ENCODE data around the gene RAP1GDS1. TPM values are rescaled to one million over a fixed set of nuclear protein-coding genes. Genes with fewer than 3 reads are reported as not detected.
"Not testable (repeated sequence)": the region's sequence is repeated elsewhere in the genome, so short reads cannot be mapped to it uniquely, and the experiment has no call there.

The RAP1GDS1 gene
- total RNA-seq, 2 experiments from 2014 or later, result 55.8 to 57.2 TPM

DNA sequence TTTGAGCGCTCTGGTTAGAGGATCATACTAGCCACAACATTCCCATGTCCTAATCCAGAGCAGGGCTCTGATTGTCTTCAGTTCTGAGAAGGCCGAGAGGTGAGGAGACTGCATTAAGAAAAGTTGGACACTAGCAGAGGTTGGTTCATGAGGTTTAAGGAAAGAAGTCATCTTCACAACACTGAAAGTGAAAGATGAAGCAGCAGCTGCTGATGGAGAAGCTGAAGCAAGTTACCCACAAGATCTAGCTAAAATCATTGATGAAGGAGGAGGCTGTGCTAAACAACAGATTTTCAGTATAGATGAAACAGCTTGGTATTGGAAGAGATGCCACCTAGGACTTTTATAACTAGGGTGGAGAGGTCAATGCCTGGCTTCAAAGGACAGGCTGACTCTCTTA, 36.8 kb downstream of the RAP1GDS1 start:
- Mint-ChIP-seq H3K27ac (no peak overlapping the region), H3K36me3 (peaks cover 56% of the 10 kb centered on the region), H3K27me3 (no peaks in the 10 kb centered on the region), H3K4me1 (peaks cover 18% of the 10 kb centered on the region), H3K4me3 (no peak overlapping the region), H3K9me3 (ENCODE audit: low read depth) (peaks cover 8% of the 10 kb centered on the region)
- DNase-seq (no peak), ATAC-seq (no peak)
- CTCF ChIA-PET, result interaction anchor here (1.1 kb wide), 1 partner anchor 10 kb away, joined by 3 read pairs; no protein-coding TSS in a partner anchor

DNA sequence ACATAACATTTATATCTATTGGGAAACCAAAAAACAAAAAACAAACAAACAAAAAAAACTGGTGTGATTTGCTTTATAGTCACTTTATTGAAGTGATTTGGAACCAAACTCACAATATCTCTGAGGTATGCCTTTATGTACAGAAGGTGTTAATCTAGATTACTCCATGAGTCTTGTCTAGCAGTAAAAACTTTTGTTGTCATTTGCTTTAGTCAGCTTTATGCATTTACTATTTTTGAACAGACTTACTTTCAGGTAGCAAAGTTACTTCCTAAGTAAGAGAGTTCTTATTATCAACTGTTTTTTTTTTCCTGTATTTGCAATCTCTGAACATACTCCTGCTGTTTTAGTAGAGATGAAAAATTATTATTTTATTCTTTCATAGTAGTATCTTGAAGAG, 39.5 kb downstream of the RAP1GDS1 start:
- Mint-ChIP-seq H3K4me3 (no peak overlapping the region), H3K27me3 (no peaks in the 10 kb centered on the region), H3K36me3 (peaks cover 51% of the 10 kb centered on the region), H3K4me1 (peaks cover 12% of the 10 kb centered on the region), H3K27ac (no peak overlapping the region), H3K9me3 (ENCODE audit: low read depth) (peaks cover 12% of the 10 kb centered on the region)
- CTCF ChIA-PET, result no interaction called here
- DNase-seq, result no peak
- ATAC-seq, result no peak

DNA sequence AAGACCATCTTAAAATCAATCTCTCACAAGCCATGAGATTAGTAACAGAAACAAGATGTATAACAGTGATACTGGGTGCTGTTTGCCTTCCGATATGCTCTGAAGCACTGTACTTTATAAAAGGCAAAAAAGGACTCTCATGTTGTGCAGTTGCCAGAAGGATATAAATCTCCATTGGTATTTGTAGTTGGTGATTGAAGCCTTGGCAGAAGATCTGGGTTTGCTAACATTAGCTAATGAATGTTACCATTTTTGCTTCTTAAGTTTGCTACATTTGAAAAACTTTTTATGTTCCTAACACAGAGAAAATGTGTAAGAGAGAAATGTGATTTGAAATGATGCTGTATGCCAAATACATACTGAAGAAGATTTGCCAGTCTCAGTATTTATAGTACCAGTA, 44.4 kb downstream of the RAP1GDS1 start:
- H3K4me1 Mint-ChIP-seq, result no peaks in the 10 kb centered on the region
- peaks cover 26% of the 10 kb centered on the region for H3K36me3 Mint-ChIP-seq

DNA sequence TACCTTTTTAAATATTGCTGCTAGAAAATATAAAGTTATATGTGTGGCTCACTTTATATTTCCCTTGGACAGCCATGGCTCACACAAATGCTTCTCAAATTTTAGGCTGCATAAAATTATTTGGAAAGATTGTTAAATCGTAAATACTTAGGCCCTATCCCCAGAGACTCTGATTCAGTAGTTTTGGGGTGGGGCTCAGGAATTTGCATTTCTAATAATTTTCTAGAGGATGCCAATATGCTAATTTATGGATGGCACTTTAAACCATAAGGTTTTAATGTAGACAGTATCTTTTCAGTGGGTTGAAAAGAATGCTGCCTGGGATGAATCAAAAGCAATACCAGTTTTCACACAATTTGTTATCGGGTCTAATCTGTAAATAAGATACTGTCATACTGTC, 49.7 kb downstream of the RAP1GDS1 start:
- CTCF ChIA-PET, result no interaction called here
- no peaks in the 10 kb centered on the region for H3K4me1 Mint-ChIP-seq
- no peaks in the 10 kb centered on the region for H3K9me3 Mint-ChIP-seq (ENCODE audit: low read depth)
- peaks cover 3% of the 10 kb centered on the region for H3K36me3 Mint-ChIP-seq
- no peak for ATAC-seq
- H3K27ac Mint-ChIP-seq, result no peak overlapping the region
- no peaks in the 10 kb centered on the region for H3K27me3 Mint-ChIP-seq
- no peak for DNase-seq
- no peak overlapping the region for H3K4me3 Mint-ChIP-seq

More for the DNA sequence above, 44.4 kb downstream of the RAP1GDS1 start:
- H3K27me3 Mint-ChIP-seq, result no peaks in the 10 kb centered on the region
- CTCF ChIA-PET, result no interaction called here
- no peak overlapping the region for H3K27ac Mint-ChIP-seq
- ATAC-seq, result no peak
- peaks cover 12% of the 10 kb centered on the region for H3K9me3 Mint-ChIP-seq (ENCODE audit: low read depth)
- no peak for DNase-seq
- no peak overlapping the region for H3K4me3 Mint-ChIP-seq

DNA sequence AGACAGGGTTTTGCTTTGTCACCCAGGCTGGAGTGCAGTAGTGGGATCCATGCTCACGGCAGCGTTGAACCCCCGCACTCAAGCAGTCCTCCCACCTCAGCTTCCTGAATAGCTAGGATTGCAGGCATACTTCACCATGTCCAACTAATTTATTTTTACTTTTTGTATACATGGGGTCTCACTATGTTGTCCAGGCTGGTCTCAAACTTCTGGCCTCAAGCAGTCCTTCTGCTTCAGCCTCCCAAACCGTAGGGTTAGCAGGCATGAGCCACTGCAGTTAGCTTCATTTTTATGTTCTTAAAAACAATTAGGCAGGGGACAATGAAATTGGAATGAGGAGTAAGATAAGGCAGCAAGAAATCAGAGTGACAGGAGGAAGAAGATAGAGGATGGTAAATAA, 50.5 kb downstream of the RAP1GDS1 start:
- CTCF ChIA-PET, result no interaction called here

DNA sequence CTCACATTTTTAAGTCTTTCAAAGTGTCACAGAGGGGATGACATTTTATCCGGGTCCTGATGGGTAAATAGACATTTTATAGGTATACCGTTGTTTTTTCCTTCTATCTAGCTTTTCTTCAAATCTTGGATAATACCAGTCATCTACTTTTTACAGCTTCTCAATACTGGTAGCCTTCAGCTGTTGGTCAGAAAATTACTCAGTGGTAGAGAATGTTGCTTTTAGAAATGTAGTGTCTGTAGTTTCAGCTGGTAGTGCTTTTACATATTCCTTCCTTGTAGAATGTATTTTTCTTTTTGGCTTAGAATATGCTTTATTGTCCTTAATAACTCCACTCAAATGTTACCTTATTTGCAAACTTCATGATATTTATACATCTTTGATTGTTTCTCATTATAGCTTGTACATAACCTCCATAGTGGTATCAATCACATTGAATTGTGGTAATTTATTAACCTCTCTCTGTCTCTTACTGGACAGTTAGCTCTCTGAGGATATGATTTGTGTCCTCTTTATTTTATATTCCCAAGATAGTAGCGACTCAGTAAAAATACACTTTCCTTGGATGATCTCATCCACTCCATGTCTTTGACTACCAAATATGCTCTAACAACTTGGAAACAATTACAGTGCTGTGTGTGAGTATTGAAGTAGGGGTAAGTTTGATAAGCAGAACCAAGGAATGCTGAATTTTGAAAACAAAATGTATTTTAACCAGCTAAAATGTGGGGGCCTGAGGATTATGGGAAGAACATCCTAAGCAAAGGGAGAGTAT, 53.8 kb downstream of the RAP1GDS1 start:
- H3K4me3 Mint-ChIP-seq, result no peak overlapping the region
- H3K27ac Mint-ChIP-seq, result no peak overlapping the region
- no peaks in the 10 kb centered on the region for H3K4me1 Mint-ChIP-seq
- H3K9me3 Mint-ChIP-seq (ENCODE audit: low read depth), result peaks cover 8% of the 10 kb centered on the region
- no peak for DNase-seq
- no peak for ATAC-seq
- peaks cover 16% of the 10 kb centered on the region for H3K36me3 Mint-ChIP-seq
- no peaks in the 10 kb centered on the region for H3K27me3 Mint-ChIP-seq
- CTCF ChIA-PET, result no interaction called here

More for the DNA sequence above, 50.5 kb downstream of the RAP1GDS1 start:
- DNase-seq (no peak), ATAC-seq (no peak)
- no peak overlapping the region for H3K4me3 Mint-ChIP-seq
- H3K36me3 Mint-ChIP-seq, result peaks cover 3% of the 10 kb centered on the region
- H3K27me3 Mint-ChIP-seq, result no peaks in the 10 kb centered on the region
- H3K9me3 Mint-ChIP-seq (ENCODE audit: low read depth), result no peaks in the 10 kb centered on the region
- H3K4me1 Mint-ChIP-seq, result no peaks in the 10 kb centered on the region
- H3K27ac Mint-ChIP-seq, result no peak overlapping the region

DNA sequence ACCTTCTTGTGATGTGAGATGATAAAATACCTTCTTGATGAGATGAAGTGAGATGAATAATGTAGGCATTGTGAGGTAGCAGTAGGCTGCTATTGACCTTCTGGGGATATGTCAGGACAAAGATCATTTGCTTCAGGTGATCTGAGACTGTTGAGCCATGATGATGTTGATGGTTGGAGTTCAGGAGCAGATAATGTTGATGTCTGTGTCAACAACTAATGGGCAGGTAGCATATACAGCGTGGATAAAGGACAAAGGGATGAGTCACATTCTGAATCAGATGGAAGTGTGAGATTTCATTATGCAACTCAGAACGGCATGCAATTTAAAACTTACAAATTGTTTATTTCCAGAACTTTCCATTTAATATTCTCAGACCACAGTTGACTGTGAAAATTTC, 57.3 kb downstream of the RAP1GDS1 start:
- H3K4me1 Mint-ChIP-seq, result no peaks in the 10 kb centered on the region
- peaks cover 11% of the 10 kb centered on the region for H3K9me3 Mint-ChIP-seq (ENCODE audit: low read depth)
- H3K27ac Mint-ChIP-seq, result no peak overlapping the region
- ATAC-seq (no peak), DNase-seq (no peak)
- CTCF ChIA-PET, result no interaction called here
- no peak overlapping the region for H3K4me3 Mint-ChIP-seq
- H3K27me3 Mint-ChIP-seq, result no peaks in the 10 kb centered on the region
- peaks cover 17% of the 10 kb centered on the region for H3K36me3 Mint-ChIP-seq

DNA sequence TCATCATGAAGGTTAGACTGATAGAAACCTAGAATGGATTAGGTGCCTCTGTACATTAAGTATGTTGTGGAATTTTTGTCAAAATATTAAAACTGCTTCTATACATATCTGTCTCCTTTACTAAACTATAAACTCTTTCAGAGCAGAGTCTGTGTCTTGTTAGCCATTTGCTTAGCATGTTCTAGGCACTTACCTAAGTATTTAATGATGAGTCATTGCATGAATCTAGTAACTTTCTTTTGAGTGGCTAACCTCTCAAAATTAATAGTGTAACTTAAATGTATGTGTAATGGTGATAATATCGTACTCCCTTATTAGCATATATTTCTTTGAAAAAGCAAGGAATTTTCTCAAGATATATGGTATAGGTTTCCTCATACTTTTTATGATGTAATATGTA, 57.8 kb downstream of the RAP1GDS1 start:
- no peaks in the 10 kb centered on the region for H3K27me3 Mint-ChIP-seq
- DNase-seq, result no peak
- H3K27ac Mint-ChIP-seq, result no peak overlapping the region
- peaks cover 17% of the 10 kb centered on the region for H3K36me3 Mint-ChIP-seq
- no peaks in the 10 kb centered on the region for H3K4me1 Mint-ChIP-seq
- CTCF ChIA-PET, result no interaction called here
- H3K4me3 Mint-ChIP-seq, result no peak overlapping the region
- ATAC-seq, result no peak
- H3K9me3 Mint-ChIP-seq (ENCODE audit: low read depth), result peaks cover 11% of the 10 kb centered on the region

DNA sequence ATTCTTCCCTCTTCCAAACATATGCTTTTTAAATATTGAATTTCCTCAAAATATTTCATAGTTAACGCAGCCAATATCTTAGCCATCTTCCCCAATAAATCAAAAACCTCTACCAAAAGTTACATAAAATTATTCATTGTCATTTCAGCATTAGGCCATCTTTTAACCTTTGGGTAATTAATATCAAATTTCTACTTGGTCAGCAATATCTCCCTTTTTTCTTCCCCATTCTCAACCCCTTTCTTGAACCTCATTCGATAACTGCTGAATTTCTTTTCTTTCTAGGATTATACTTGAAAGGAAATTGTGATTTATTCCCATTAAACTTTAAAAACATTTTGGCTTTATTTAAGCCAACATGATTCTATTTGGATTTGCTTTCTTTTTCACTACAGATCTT, 65.0 kb downstream of the RAP1GDS1 start:
- DNase-seq, result no peak
- Mint-ChIP-seq H3K4me1 (no peaks in the 10 kb centered on the region), H3K27ac (no peak overlapping the region), H3K27me3 (no peaks in the 10 kb centered on the region), H3K9me3 (ENCODE audit: low read depth) (peaks cover 2% of the 10 kb centered on the region), H3K4me3 (no peak overlapping the region), H3K36me3 (peaks cover 24% of the 10 kb centered on the region)
- ATAC-seq, result no peak
- CTCF ChIA-PET, result no interaction called here

DNA sequence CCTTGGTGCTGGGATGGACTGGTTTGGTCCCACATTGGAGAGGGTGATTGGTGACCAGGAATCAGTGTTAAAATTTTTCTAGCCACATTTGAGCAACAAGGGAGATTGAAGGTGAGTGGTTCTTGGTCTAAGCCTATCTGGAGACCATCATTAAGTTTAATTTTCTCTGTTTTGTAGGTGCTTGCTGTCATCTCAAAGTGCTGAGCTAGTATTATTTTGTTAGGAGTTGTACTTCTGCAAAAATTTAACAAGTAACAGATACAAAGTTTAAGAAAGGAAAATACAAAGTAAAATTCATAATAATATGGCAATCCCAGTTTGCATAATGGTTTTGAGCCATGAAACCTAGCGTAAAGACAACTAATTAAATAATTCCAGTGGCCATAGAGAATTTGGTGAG, 66.5 kb downstream of the RAP1GDS1 start:
- peaks cover 10% of the 10 kb centered on the region for H3K9me3 Mint-ChIP-seq (ENCODE audit: low read depth)
- H3K27ac Mint-ChIP-seq, result no peak overlapping the region
- no peak for ATAC-seq
- no peaks in the 10 kb centered on the region for H3K4me1 Mint-ChIP-seq
- H3K36me3 Mint-ChIP-seq, result peaks cover 35% of the 10 kb centered on the region
- CTCF ChIA-PET, result no interaction called here
- H3K4me3 Mint-ChIP-seq, result no peak overlapping the region
- no peaks in the 10 kb centered on the region for H3K27me3 Mint-ChIP-seq
- DNase-seq, result no peak

DNA sequence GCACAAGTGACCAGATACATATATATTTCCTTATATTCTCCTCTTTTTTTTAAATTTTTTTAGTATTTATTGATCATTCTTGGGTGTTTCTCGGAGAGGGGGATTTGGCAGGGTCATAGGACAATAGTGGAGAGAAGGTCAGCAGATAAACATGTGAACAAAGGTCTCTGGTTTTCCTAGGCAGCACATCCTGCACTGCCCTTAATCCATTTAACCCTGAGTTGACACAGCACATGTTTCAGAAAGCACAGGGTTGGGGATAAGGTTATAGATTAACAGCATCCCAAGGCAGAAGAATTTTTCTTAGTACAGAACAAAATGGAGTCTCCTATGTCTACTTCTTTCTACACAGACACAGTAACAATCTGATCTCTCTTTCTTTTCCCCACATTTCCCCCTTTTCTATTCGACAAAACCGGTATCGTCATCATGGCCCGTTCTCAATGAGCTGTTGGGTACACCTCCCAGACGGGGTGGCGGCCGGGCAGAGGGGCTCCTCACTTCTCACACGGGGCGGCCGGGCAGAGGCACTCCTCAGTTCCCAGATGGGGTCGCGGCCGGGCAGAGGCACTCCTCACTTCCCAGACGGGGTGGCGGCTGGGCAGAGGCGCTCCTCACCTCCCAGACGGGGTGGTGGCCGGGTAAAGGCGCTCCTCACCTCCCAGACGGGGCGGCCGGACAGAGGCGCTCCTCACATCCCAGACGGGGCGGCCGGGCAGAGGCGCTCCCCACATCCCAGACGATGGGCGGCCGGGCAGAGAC, 68.9 kb downstream of the RAP1GDS1 start:
- ATAC-seq, CTCF ChIA-PET: not testable (repeated sequence)
- H3K9me3 Mint-ChIP-seq (ENCODE audit: low read depth), result peaks cover 17% of the 10 kb centered on the region

DNA sequence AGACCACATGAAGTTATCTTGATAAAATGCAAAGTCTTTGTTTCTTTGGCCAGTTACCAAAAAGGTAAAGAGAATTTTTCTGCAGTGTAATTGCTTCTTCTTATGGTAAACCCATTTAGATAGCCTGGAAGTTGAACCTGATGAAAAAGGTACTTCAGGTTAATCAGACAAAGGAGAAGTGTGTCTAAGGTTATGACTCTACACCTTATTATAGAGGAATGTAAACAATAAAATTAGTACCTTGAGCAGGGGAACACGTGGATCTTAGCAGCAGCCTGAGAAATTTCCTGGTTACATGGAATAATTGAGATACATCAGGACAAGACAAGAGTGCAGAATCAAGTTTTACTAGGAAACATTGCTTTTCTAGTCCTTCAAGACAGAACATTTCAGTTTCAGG, 70.8 kb downstream of the RAP1GDS1 start:
- DNase-seq (no peak), ATAC-seq (no peak)
- H3K27me3 Mint-ChIP-seq, result no peaks in the 10 kb centered on the region
- no peak overlapping the region for H3K27ac Mint-ChIP-seq
- peaks cover 60% of the 10 kb centered on the region for H3K36me3 Mint-ChIP-seq
- CTCF ChIA-PET, result no interaction called here
- H3K4me3 Mint-ChIP-seq, result no peak overlapping the region
- peaks cover 17% of the 10 kb centered on the region for H3K9me3 Mint-ChIP-seq (ENCODE audit: low read depth)
- H3K4me1 Mint-ChIP-seq, result peaks cover 2% of the 10 kb centered on the region

More for the DNA sequence above, 68.9 kb downstream of the RAP1GDS1 start:
- DNase-seq, H3K4me1 Mint-ChIP-seq, H3K4me3 Mint-ChIP-seq, H3K27me3 Mint-ChIP-seq, H3K27ac Mint-ChIP-seq: not testable (repeated sequence)
- peaks cover 47% of the 10 kb centered on the region for H3K36me3 Mint-ChIP-seq

DNA sequence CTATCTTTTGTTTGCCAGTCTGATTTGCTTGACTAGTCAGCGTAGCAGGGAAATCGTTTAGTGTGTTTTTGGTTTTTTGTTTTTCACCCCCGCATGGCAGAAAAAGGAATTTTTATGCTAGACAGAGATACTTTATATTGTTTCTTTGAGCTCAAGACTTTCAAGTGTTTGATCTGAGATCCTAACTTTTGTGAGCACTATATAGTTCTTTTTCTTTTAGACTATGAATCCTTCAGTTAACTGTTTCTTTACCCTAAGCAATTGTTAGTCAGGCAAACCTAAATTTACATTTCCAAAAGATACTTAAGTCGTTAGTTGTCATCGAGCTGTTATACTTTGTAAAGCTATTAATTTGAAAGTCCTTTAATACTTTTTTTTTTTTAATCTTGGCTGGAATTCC, 73.3 kb downstream of the RAP1GDS1 start:
- CTCF ChIA-PET, result no interaction called here
- H3K36me3 Mint-ChIP-seq, result peaks cover 54% of the 10 kb centered on the region
- H3K4me3 Mint-ChIP-seq, result no peak overlapping the region
- H3K4me1 Mint-ChIP-seq, result peaks cover 2% of the 10 kb centered on the region
- no peak for DNase-seq
- peaks cover 22% of the 10 kb centered on the region for H3K9me3 Mint-ChIP-seq (ENCODE audit: low read depth)
- H3K27ac Mint-ChIP-seq, result no peak overlapping the region
- no peak for ATAC-seq
- no peaks in the 10 kb centered on the region for H3K27me3 Mint-ChIP-seq

DNA sequence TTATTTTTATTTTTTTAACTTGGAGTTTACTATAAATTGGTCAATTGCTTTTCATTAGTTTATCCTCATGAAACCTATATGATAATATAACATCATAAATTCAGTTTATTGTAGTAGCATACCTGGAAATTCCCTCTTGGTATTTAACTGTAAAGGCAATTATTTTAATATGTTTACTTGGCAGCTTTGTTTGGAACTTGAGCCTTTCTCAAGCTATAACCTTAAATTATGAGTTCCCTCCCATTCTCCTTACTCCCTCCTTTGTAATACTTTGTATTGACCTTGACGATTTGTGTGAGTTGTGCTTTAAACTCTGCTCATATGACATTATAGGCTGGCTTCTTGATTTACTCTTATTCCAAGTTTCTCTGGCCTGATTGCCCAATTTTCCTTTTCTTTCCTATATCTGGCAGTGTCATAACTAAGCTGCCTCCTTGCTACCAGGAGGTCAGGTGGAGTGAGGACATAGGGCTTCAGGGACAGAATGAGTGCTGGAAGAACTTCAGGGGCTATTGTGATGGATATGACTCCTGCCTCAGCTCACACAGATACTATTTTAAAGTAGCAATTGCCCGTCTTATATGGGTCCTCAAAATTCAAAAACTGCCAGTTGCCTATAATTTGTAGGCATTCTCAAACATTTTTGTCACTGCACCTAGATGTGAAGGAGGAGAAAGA, 77.7 kb downstream of the RAP1GDS1 start:
- Mint-ChIP-seq H3K27ac (no peak overlapping the region), H3K27me3 (no peaks in the 10 kb centered on the region), H3K4me1 (peaks cover 2% of the 10 kb centered on the region), H3K36me3 (peaks cover 46% of the 10 kb centered on the region), H3K4me3 (no peak overlapping the region), H3K9me3 (ENCODE audit: low read depth) (peaks cover 10% of the 10 kb centered on the region)
- ATAC-seq (no peak), DNase-seq (no peak)
- CTCF ChIA-PET, result no interaction called here

All from activated CD8-positive, alpha-beta memory T cell treated with anti-CD3 and anti-CD28 coated beads, Interleukin-2, amount 10 ng/mL, durations not matched to agents 7 days and 5 days (primary cell).